Activated CD8-positive, alpha-beta memory T cell treated with anti-CD3 and anti-CD28 coated beads for 48 hours (primary cell): ENCODE data around the gene NLN.
"Not testable (repeated sequence)": the region's sequence is repeated elsewhere in the genome, so short reads cannot be mapped to it uniquely, and the experiment has no call there.

Experiments
- DNase-seq, 3 experiments: peaks; one replicate each; pipeline ENCODE4 v3.0.0-alpha.2; 2020; ENCODE audit warnings: low read depth in 2 of 3, low spot score in 2 of 3

The NLN gene

GRCh38 chr5:65828022-65828896 is 106.3 kb downstream of the NLN start:
- DNase-seq: no peak

- DNase-seq: no peak
These were observed 108.9 kb downstream of the NLN start for GRCh38 chr5:65830856-65831255.

- no peak for DNase-seq
These were observed 109.3 kb downstream of the NLN start for GRCh38 chr5:65831276-65831675.

GRCh38 chr5:65832152-65832551 is 110.1 kb downstream of the NLN start:
- DNase-seq: no peak

- DNase-seq: no peak
These were observed 110.7 kb downstream of the NLN start for GRCh38 chr5:65832603-65833228.

- no peak for DNase-seq
These were observed 111.8 kb downstream of the NLN start for GRCh38 chr5:65833780-65834179.

- DNase-seq: no peak
These were observed 112.3 kb downstream of the NLN start for GRCh38 chr5:65834306-65834705.

GRCh38 chr5:65835191-65835590 is 113.2 kb downstream of the NLN start:
- DNase-seq: no peak

- no peak for DNase-seq
These were observed 115.1 kb downstream of the NLN start for GRCh38 chr5:65837139-65837538.

GRCh38 chr5:65839170-65839569 is 117.2 kb downstream of the NLN start:
- DNase-seq: not testable (repeated sequence)

GRCh38 chr5:65840071-65840470 is 118.1 kb downstream of the NLN start:
- no peak for DNase-seq

GRCh38 chr5:65844763-65845162 is 122.8 kb downstream of the NLN start:
- not testable (repeated sequence) for DNase-seq

GRCh38 chr5:65846101-65846500 is 124.1 kb downstream of the NLN start:
- no peak for DNase-seq

- not testable (repeated sequence) for DNase-seq
These were observed 125.0 kb downstream of the NLN start for GRCh38 chr5:65847019-65847418.

GRCh38 chr5:65849918-65850317 is 127.9 kb downstream of the NLN start:
- DNase-seq: not testable (repeated sequence)

GRCh38 chr5:65854925-65855324 is 132.9 kb downstream of the NLN start:
- no peak for DNase-seq

- no peak for DNase-seq
These were observed 133.8 kb downstream of the NLN start for GRCh38 chr5:65855766-65856315.

- DNase-seq: no peak
These were observed 134.5 kb downstream of the NLN start for GRCh38 chr5:65856520-65856919.

GRCh38 chr5:65858316-65858715 is 136.3 kb downstream of the NLN start:
- no peak for DNase-seq

- DNase-seq: no peak
These were observed 139.8 kb downstream of the NLN start for GRCh38 chr5:65861830-65862241.

GRCh38 chr5:65862384-65862783 is 140.4 kb downstream of the NLN start:
- no peak for DNase-seq

- DNase-seq: no peak
These were observed 141.7 kb downstream of the NLN start for GRCh38 chr5:65863747-65864146.
